PC-9 (cell line): ENCODE data around the gene SPRED1.

ENCODE experiments used
- CTCF ChIP-seq: fragments of 200-600 bp; sonication (generic); conservative IDR thresholded peaks from 2 replicates; pipeline ENCODE4 v1.6.1; 2017; ENCODE audit warnings: mixed run types, antibody characterized with exemption, mild to moderate bottlenecking, moderate library complexity
- EZH2 ChIP-seq: fragments of 200-600 bp; sonication (generic); IDR thresholded peaks from 2 replicates; pipeline ENCODE4 v1.8.0; 2017; ENCODE audit warnings: antibody characterized with exemption, low read depth

GRCh38 chr15:38205526-38206272 is 46.9 kb upstream of the SPRED1 start:
- TF ChIP-seq CTCF (no peak), EZH2 (no peak)
